BE2C (cell line): ENCODE measurements around the gene ASB16. TPM values are rescaled to one million over a fixed set of nuclear protein-coding genes. Genes with fewer than 3 reads are reported as not detected.

ENCODE experiments used
- DNase-seq: peaks from one replicate; pipeline ENCODE4 v3.0.0-alpha.2; 2020
- H3K27me3 ChIP-seq: fragments of 250-450 bp; sonication (Bioruptor Pico); 2 replicates; pipeline ENCODE4 v1.5.1; 2020; ENCODE audit warnings: mild to moderate bottlenecking
- H3K36me3 ChIP-seq: fragments of 250-450 bp; sonication (Bioruptor Pico); 2 replicates; pipeline ENCODE4 v1.5.1; 2020; ENCODE audit warnings: mild to moderate bottlenecking
- H3K4me1 ChIP-seq: fragments of 250-450 bp; sonication (Bioruptor Pico); 2 replicates; pipeline ENCODE4 v1.5.1; 2020
- H3K4me3 ChIP-seq: 2 replicates; pipeline ENCODE4 v1.5.1; 2011; ENCODE audit warnings: low read depth, low read length
- H3K9me3 ChIP-seq: fragments of 250-450 bp; sonication (Bioruptor Pico); 2 replicates; pipeline ENCODE4 v1.5.1; 2020
- polyA plus RNA-seq: library from polyadenylated mRNA; unstranded; fragments of >200 nt; gene quantifications from one replicate; pipeline ENCODE4 v1.2.1, GENCODE V29; 2012; ENCODE audit warnings: low read depth, missing spikeins; ENCODE audit not compliant: insufficient read length, insufficient read depth
- TF ChIP-seq, protein P1 (sequence below): IDR thresholded peaks from 2 replicates; pipeline ENCODE4 v1.5.1; 2012; ENCODE audit warnings: mild to moderate bottlenecking, low read depth, low read length

ASB16 gene, protein sequence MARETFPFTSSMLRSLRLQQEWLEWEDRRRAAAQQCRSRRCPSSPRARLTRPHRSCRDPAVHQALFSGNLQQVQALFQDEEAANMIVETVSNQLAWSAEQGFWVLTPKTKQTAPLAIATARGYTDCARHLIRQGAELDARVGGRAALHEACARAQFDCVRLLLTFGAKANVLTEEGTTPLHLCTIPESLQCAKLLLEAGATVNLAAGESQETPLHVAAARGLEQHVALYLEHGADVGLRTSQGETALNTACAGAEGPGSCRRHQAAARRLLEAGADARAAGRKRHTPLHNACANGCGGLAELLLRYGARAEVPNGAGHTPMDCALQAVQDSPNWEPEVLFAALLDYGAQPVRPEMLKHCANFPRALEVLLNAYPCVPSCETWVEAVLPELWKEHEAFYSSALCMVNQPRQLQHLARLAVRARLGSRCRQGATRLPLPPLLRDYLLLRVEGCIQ
- 2.3 TPM for polyA plus RNA-seq

DNA sequence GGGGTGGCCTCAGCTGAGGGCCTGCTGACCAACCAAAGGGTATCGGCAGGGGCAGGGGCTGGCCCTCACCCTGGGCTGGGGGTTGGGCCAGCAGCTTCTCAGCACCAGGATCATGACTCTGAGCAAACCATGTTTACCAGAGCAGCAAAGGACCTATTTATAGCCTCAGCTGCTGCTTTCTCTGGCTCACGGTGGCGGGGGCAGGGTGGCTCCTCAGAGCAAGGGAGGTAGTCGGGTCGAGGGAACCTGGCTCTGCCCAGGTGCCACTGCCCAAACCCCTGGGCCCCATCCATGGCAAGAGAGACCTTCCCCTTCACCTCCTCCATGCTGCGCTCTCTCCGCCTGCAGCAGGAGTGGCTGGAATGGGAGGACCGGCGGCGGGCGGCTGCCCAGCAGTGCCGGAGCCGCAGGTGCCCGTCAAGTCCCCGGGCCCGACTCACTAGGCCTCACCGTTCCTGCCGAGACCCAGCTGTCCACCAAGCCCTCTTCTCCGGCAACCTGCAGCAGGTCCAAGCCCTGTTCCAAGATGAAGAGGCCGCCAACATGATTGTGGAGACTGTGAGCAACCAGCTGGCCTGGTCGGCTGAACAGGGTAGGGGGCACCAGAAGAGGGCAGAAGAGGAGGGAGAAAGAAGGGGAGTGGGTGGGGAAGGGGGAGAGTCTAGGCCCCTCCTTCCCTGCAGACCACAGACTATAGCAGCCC, at the start of gene ASB16:
Gene ASB16, plus strand, starts transcription at position 206 of the 703 bp plus-strand sequence. Its CDS starts 86 bp downstream, at position 292.
- Histone ChIP-seq H3K4me3 (peak within 1 kb of the TSS; percentile 19; the same call in 1 of the 2 replicates), H3K9me3 (no peaks in the 10 kb centered on the region), H3K27me3 (no peaks in the 10 kb centered on the region), H3K36me3 (no peaks in the 10 kb centered on the region), H3K4me1 (peaks cover 16% of the 10 kb centered on the region)
- peak; percentile 37 for DNase-seq
- TF ChIP-seq, protein P1, sequence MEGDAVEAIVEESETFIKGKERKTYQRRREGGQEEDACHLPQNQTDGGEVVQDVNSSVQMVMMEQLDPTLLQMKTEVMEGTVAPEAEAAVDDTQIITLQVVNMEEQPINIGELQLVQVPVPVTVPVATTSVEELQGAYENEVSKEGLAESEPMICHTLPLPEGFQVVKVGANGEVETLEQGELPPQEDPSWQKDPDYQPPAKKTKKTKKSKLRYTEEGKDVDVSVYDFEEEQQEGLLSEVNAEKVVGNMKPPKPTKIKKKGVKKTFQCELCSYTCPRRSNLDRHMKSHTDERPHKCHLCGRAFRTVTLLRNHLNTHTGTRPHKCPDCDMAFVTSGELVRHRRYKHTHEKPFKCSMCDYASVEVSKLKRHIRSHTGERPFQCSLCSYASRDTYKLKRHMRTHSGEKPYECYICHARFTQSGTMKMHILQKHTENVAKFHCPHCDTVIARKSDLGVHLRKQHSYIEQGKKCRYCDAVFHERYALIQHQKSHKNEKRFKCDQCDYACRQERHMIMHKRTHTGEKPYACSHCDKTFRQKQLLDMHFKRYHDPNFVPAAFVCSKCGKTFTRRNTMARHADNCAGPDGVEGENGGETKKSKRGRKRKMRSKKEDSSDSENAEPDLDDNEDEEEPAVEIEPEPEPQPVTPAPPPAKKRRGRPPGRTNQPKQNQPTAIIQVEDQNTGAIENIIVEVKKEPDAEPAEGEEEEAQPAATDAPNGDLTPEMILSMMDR = no peak; the same call in 1 of the 2 replicates

DNA sequence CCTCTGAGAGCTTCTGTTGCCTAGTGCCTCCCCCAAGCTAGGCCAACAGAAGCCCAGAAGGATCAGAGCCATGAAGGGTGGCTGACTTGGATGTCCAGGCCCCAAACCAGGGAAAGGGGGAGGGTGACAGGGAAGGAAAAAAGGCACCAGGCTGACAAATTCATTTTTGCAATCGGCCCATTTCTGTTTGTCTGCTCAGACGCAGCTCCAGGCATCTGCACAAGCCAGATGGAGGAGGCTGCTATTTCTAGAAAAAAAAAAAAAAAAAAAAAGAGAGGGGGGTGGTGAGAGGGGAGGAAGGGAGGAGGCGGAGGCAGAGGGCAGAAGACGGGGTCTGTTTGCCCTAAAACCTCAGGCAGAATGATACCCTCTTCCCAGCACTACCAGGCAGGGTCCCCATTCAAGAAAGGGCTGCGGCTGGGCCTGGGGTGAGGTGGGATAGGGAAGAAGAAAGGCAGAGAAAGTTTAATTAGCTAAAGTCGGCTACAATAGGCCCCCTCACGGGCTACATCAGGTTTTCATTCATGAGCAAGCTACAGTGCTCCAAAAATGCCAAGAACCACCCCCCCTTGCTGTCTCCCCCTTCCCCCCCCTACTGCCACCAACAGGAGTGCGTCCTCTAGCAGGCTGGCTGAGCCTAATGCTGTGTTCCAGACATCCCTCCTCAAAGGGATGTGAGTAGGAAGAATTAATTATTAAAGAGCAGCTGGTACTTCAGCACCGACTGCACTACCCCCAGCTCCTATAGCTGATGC, 49.5 kb upstream of the ASB16 start:
- Histone ChIP-seq H3K4me3 (no peak overlapping the region), H3K27me3 (no peaks in the 10 kb centered on the region), H3K36me3 (no peaks in the 10 kb centered on the region), H3K4me1 (peaks cover 16% of the 10 kb centered on the region), H3K9me3 (no peaks in the 10 kb centered on the region)
- TF ChIP-seq, protein P1 = no peak
- DNase-seq = no peak

DNA sequence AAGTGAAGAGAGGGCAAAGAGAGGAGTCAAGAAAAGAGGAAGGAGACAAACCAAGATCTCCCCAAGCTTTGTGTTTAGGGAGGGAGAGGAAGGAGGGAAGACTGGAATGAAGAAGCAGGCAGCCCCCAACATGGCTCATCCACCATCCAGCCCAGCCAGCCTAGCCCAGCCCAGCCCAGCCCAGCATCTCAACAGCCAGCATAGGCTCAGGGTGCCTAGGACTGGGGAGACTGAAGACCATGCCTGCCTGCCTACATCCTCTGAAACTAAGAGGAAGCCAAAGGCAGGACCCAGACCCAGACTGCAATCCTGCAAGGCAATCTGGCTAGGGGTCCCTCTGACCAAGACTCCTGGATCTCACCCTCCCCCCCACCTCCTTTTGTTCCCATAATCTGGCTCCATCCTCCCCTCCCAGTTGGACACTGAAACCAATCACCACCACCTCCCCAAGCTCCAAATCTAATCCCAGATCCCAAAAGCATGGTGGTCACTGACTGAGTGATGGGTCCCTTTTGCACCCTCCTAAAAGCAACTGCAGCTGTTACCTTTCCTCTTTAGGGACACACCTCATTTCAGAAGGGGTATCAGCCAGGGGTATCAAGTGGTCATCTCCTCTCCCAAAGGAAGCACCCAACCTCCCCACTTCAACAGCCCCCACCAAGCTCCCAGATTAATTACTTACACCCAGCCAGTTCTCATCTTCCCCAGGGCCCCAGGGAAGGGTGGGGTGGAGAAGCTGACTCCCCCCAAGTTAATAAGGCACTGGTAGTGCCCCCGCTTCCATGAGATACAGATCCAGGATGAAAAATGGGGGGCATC, 48.3 kb upstream of the ASB16 start:
- Histone ChIP-seq H3K27me3 (no peaks in the 10 kb centered on the region), H3K4me3 (peak overlapping the region; percentile 85), H3K4me1 (peaks cover 16% of the 10 kb centered on the region), H3K9me3 (no peaks in the 10 kb centered on the region), H3K36me3 (no peaks in the 10 kb centered on the region)
- TF ChIP-seq, protein P1 = no peak
- DNase-seq = no peak

DNA sequence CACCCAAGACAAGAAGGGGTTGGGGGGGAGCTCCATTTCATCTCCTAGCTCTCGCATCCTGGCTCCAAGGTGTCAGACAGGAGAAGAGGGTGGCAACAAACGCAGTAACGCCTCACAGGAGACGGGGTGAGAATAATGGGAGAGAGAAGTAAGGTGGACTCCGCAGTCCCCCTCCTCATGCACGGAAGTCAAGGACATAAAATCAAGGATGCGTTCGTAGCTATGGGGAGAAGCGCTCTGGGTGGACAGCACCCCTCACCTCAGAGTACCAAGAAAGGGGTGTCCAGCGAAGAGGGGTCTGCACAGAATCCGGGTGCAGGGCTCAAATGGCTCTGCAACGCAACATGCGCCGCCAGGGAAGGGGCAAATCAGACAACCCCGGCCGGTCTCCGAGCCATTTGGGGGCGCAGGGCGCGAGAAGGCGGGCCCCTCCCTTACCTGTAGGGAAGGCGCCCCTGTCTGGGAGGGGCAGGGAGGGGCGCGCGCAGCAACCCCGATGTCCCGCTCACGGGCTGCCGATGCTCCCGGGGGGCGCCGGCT, 47.6 kb upstream of the ASB16 start:
- Histone ChIP-seq H3K4me1 (peaks cover 16% of the 10 kb centered on the region), H3K36me3 (no peaks in the 10 kb centered on the region)
- no peak for DNase-seq

More for the DNA sequence above, 47.6 kb upstream of the ASB16 start:
- H3K4me3 ChIP-seq = peak overlapping the region; percentile 85
- TF ChIP-seq, protein P1 = no peak
- H3K27me3 ChIP-seq = no peaks in the 10 kb centered on the region
- H3K9me3 ChIP-seq = no peaks in the 10 kb centered on the region
